H9 (cell line): ENCODE measurements around the gene CYB5RL. TPM values are rescaled to one million over a fixed set of nuclear protein-coding genes. Genes with fewer than 3 reads are reported as not detected.

Experiments used
- DNase-seq: peaks from one replicate; pipeline ENCODE4 v3.0.0-alpha.2; 2017
- H2AFZ ChIP-seq: one replicate; pipeline ENCODE4 v1.6.1; 2013; ENCODE audit warnings: mild to moderate bottlenecking, low read length, control low read depth, moderate library complexity
- H2AK5ac ChIP-seq: 2 replicates; pipeline ENCODE4 v1.6.1; 2013; ENCODE audit warnings: low read length, control low read depth, mixed read lengths; ENCODE audit not compliant: insufficient read length
- H2BK120ac ChIP-seq: one replicate; pipeline ENCODE4 v1.6.1; 2013; ENCODE audit warnings: low read depth, mild to moderate bottlenecking, low read length, control low read depth, inconsistent platforms; ENCODE audit not compliant: poor library complexity, severe bottlenecking
- H2BK12ac ChIP-seq: 2 replicates; pipeline ENCODE4 v1.6.1; 2013; ENCODE audit warnings: low read length, control low read depth, mixed read lengths, low read depth; ENCODE audit not compliant: insufficient read length
- H2BK15ac ChIP-seq: 2 replicates; pipeline ENCODE4 v1.6.1; 2013; ENCODE audit warnings: low read depth, low read length, control low read depth
- H2BK20ac ChIP-seq: one replicate; pipeline ENCODE4 v1.6.1; 2013; ENCODE audit warnings: low read depth, mild to moderate bottlenecking, low read length, control low read depth, inconsistent platforms; ENCODE audit not compliant: poor library complexity, severe bottlenecking
- H2BK5ac ChIP-seq: 2 replicates; pipeline ENCODE4 v1.6.1; 2013; ENCODE audit warnings: low read length, control low read depth, mixed read lengths; ENCODE audit not compliant: insufficient read length
- H3K14ac ChIP-seq: 2 replicates; pipeline ENCODE4 v1.6.1; 2013; ENCODE audit warnings: low read length, control low read depth; ENCODE audit not compliant: insufficient read depth
- H3K18ac ChIP-seq: 2 replicates; pipeline ENCODE4 v1.6.1; 2013; ENCODE audit warnings: low read depth, mild to moderate bottlenecking, mixed read lengths, low read length, control low read depth; ENCODE audit not compliant: insufficient read length
- H3K23ac ChIP-seq: 2 replicates; pipeline ENCODE4 v1.6.1; 2013; ENCODE audit warnings: low read length, control low read depth, mixed read lengths, low read depth; ENCODE audit not compliant: insufficient read length
- H3K23me2 ChIP-seq: 2 replicates; pipeline ENCODE4 v1.6.1; 2013; ENCODE audit warnings: low read depth, mild to moderate bottlenecking, mixed read lengths, low read length, control low read depth; ENCODE audit not compliant: insufficient read length, poor library complexity, severe bottlenecking
- H3K27ac ChIP-seq: 2 replicates; pipeline ENCODE4 v1.5.1; 2013; ENCODE audit warnings: low read length, control low read depth, mixed read lengths, low read depth; ENCODE audit not compliant: insufficient read length
- H3K27me3 ChIP-seq: 2 replicates; pipeline ENCODE4 v1.6.1; 2013; ENCODE audit warnings: low read length, control low read depth, inconsistent platforms; ENCODE audit not compliant: insufficient read depth
- H3K4ac ChIP-seq: 2 replicates; pipeline ENCODE4 v1.6.1; 2013; ENCODE audit warnings: low read depth, mild to moderate bottlenecking, control low read depth, inconsistent platforms, low read length, moderate library complexity
- H3K4me1 ChIP-seq: 2 replicates; pipeline ENCODE4 v1.6.1; 2013; ENCODE audit warnings: low read length, control low read depth, inconsistent platforms; ENCODE audit not compliant: insufficient read depth
- H3K4me2 ChIP-seq: 2 replicates; pipeline ENCODE4 v1.6.1; 2013; ENCODE audit warnings: low read length, control low read depth, mixed read lengths; ENCODE audit not compliant: insufficient read length, insufficient read depth
- H3K56ac ChIP-seq: 2 replicates; pipeline ENCODE4 v1.6.1; 2013; ENCODE audit warnings: low read depth, mild to moderate bottlenecking, mixed read lengths, low read length, control low read depth; ENCODE audit not compliant: insufficient read length
- H3K79me1 ChIP-seq: 2 replicates; pipeline ENCODE4 v1.6.1; 2013; ENCODE audit warnings: low read depth, mild to moderate bottlenecking, moderate library complexity, low read length, control low read depth, inconsistent platforms; ENCODE audit not compliant: insufficient read depth, poor library complexity, severe bottlenecking
- H3K79me2 ChIP-seq: 2 replicates; pipeline ENCODE4 v1.6.1; 2013; ENCODE audit warnings: low read length, control low read depth, inconsistent platforms; ENCODE audit not compliant: insufficient read depth
- H3K9ac ChIP-seq: 2 replicates; pipeline ENCODE4 v1.6.1; 2013; ENCODE audit warnings: low read length, control low read depth, mixed read lengths; ENCODE audit not compliant: insufficient read length; ENCODE audit errors: extremely low read depth
- H3K9me3 ChIP-seq: one replicate; pipeline ENCODE4 v1.6.1; 2013; ENCODE audit warnings: low read depth, low read length, inconsistent platforms; ENCODE audit not compliant: control insufficient read depth
- H3T11ph ChIP-seq: one replicate; pipeline ENCODE4 v1.6.1; 2013; ENCODE audit warnings: mild to moderate bottlenecking, low read length, control low read depth, inconsistent platforms
- H4K20me1 ChIP-seq: one replicate; pipeline ENCODE4 v1.6.1; 2013; ENCODE audit not compliant: control insufficient read depth, insufficient read length, insufficient read depth
- H4K5ac ChIP-seq: 2 replicates; pipeline ENCODE4 v1.6.1; 2013; ENCODE audit warnings: low read depth, mild to moderate bottlenecking, mixed read lengths, low read length, control low read depth; ENCODE audit not compliant: insufficient read length
- H4K8ac ChIP-seq: replicated peaks from 2 replicates; pipeline ENCODE4 v1.6.1; 2013; ENCODE audit warnings: low read length, control low read depth, mixed read lengths, low read depth; ENCODE audit not compliant: insufficient read length
- H4K91ac ChIP-seq: 2 replicates; pipeline ENCODE4 v1.6.1; 2013; ENCODE audit warnings: low read depth, mild to moderate bottlenecking, moderate library complexity, mixed read lengths, low read length, control low read depth; ENCODE audit not compliant: insufficient read length
- H3K27ac Mint-ChIP-seq, 3 experiments: 2 replicates in 2 of 3; 3 replicates in 1 of 3; pipeline ENCODE4 v1.8.0; 2020 to 2021; ENCODE audit warnings: mixed read lengths in 3 of 3, mild to moderate bottlenecking in 1 of 3, moderate library complexity in 1 of 3
- H3K27me3 Mint-ChIP-seq: 2 replicates; pipeline ENCODE4 v1.8.0; 2021; ENCODE audit warnings: low read depth, mild to moderate bottlenecking, moderate library complexity, mixed read lengths
- H3K36me3 Mint-ChIP-seq, 3 experiments: 2 replicates in 2 of 3; 3 replicates in 1 of 3; pipeline ENCODE4 v1.8.0; 2020 to 2021; ENCODE audit warnings: low read depth in 3 of 3, mixed read lengths in 3 of 3; ENCODE audit not compliant: insufficient read depth in 1 of 3
- H3K4me1 Mint-ChIP-seq, 2 experiments: 2 replicates each; pipeline ENCODE4 v1.8.0; 2020; ENCODE audit warnings: mixed read lengths in 2 of 2
- H3K4me3 Mint-ChIP-seq, 2 experiments: 2 replicates in 1 of 2; 3 replicates in 1 of 2; pipeline ENCODE4 v1.8.0; 2020 to 2021; ENCODE audit warnings: mild to moderate bottlenecking in 2 of 2, mixed read lengths in 2 of 2, moderate library complexity in 1 of 2
- H3K9me3 Mint-ChIP-seq, 2 experiments: 2 replicates in 1 of 2; 3 replicates in 1 of 2; pipeline ENCODE4 v1.8.0; 2020; ENCODE audit warnings: mild to moderate bottlenecking in 2 of 2, mixed read lengths in 2 of 2, moderate library complexity in 1 of 2
- CTCF ChIP-seq: fragments of 200-600 bp; sonication (generic); conservative IDR thresholded peaks from 3 replicates; pipeline ENCODE4 v1.8.0; 2021; ENCODE audit warnings: antibody characterized with exemption, mild to moderate bottlenecking
- WGBS: extraction: QIAGEN DNeasy Blood & Tissue Kit; methylation state at CpG from one replicate; pipeline ENCODE4 v1.1.7; 2013; ENCODE audit warnings: missing lambda C conversion rate, low lambda C conversion rate, mixed read lengths; ENCODE audit not compliant: insufficient read length; ENCODE audit errors: extremely low coverage; 5-methylcytosine and 5-hydroxymethylcytosine counted together
- total RNA-seq: library from RNA; stranded (reverse); gene quantifications from 2 replicates; pipeline ENCODE4 v1.2.1, GENCODE V29; 2021

The CYB5RL gene
- total RNA-seq, 1 experiment from 2014 or later: 12.6 TPM

- no peak for DNase-seq
- no peak overlapping the region for H3K56ac ChIP-seq
- H3K27me3 ChIP-seq: no peaks in the 10 kb centered on the region
- H4K5ac ChIP-seq: no peak overlapping the region
- no peak overlapping the region for H4K8ac ChIP-seq
- no peaks in the 10 kb centered on the region for H3K9me3 Mint-ChIP-seq
- no peaks in the 10 kb centered on the region for H3K4me1 ChIP-seq
- no peak overlapping the region for H2BK120ac ChIP-seq
- no peak overlapping the region for H3K27ac ChIP-seq
- H3K9me3 ChIP-seq: no peaks in the 10 kb centered on the region
- no peak overlapping the region for H3K14ac ChIP-seq
- no peak overlapping the region for H3T11ph ChIP-seq
- peaks cover 2% of the 10 kb centered on the region; the same call in 1 of the 2 replicates for H3K27me3 Mint-ChIP-seq
- H3K23me2 ChIP-seq: no peaks in the 10 kb centered on the region
- no peak overlapping the region for H2BK12ac ChIP-seq
- H4K91ac ChIP-seq: no peak overlapping the region
- no peak for TF ChIP-seq CTCF
- H3K23ac ChIP-seq: no peak overlapping the region
- H2BK15ac ChIP-seq: no peak overlapping the region
- no peak overlapping the region for H3K4ac ChIP-seq
- no peak overlapping the region for H3K4me3 Mint-ChIP-seq
- no peaks in the 10 kb centered on the region; a peak in 1 of 7 replicates for H3K36me3 Mint-ChIP-seq
- no peak overlapping the region for H2BK20ac ChIP-seq
- no CpG with 5 or more reads among the region's 4 CpGs for WGBS
- H3K9ac ChIP-seq: no peak overlapping the region
- no peak overlapping the region for H2AK5ac ChIP-seq
- no peak overlapping the region for H3K4me2 ChIP-seq
- H4K20me1 ChIP-seq: no peaks in the 10 kb centered on the region
- H2BK5ac ChIP-seq: no peak overlapping the region
- H3K79me1 ChIP-seq: no peaks in the 10 kb centered on the region
- H3K18ac ChIP-seq: no peak overlapping the region
- peaks cover 4 to 9% of the 10 kb centered on the region in 2 experiments for H3K4me1 Mint-ChIP-seq
- no peak overlapping the region for H2AFZ ChIP-seq
- no peaks in the 10 kb centered on the region for H3K79me2 ChIP-seq
- no peak overlapping the region for H3K27ac Mint-ChIP-seq
These were observed 25.7 kb downstream of the CYB5RL start for GRCh38 chr1:54174106-54174505.
